SW 1271 (cell line): ENCODE results near the gene CNTN1.

ENCODE experiments used
- DNase-seq, 2 experiments: peaks; one replicate each; lab custom pipeline; 2025; lab: John Stamatoyannopoulos, UW

Gene CNTN1

DNA sequence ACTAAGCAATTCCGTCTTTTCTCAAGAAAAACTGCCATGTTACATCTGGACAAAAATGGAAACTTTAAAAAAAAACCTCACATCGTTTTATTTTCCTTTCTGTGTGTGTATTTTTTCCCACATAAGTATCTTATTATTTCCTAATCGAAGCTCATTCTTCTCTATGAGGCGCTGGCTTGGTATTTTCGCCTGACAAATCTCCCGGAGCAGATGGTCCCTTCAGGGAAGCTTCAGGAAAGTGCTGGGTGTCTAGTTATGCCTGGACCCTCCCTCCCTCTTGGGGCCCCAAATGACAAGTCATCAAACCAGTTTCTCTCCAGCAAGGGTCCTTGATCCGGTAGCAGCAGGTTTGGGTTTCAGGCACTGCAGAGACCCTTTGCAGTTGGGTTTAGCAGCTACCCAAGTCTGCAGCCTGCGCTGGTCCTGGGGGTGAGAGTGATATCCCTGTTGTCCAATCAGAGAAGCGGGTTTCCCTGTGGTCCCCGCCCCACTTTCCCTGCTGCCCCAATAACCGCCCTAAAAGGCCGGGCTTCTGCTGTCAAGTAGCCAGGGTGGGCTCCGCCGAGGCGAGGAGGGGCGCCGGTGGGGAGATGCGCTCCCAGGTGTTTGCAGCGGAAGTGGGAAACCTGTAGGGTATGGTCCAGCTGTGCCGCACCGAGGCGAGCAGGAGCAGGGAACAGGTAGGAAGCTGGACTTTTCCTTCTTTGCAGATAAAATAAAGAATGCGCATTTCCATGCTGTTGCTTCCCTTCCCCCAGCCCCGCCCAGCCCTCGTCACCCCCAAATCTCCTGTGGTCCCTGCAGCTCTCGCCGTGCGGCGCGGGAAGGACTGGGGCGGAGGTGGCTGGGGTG is at the start of gene CNTN1:
Gene CNTN1 (plus strand): TSS at position 527 of the 852 bp plus-strand sequence.
- no peak for DNase-seq

DNA sequence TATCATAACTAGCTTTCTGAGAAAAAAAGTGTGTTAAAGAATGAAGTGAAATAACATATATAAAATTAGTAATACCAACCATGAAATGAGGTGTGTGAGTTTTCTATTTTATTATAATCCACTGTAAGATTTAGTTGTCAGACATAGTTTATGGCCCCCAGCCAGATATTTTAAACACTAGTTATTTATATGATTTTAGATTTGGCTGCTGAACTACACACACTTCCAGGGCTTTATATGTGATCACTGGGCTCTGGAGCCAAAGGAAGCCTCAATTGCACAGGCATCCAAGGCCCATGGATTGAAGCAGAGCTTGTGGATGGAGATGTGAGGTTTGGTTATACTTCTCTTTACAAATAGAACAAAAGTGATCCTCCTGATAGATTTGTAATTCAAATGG is 48.7 kb upstream of the CNTN1 start:
- no peak for DNase-seq

DNA sequence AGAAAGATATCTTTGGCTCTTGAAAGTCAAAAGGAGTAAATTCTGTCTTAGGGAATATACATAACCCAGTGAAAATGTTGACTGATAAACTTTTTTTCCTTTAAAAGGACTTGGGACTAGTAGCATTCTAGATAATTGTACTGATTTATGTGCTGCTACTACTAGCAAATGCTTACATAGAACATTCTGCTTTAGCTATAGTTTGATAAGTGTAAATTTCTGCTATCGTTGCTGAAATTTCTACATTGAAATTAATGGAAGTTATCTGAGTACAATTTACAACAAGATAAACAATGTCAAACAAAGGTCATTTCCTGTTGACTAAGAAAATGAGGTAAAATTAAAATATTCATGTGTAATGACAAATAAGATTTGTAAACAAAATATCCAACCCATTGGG is 48.3 kb upstream of the CNTN1 start:
- no peak for DNase-seq

DNA sequence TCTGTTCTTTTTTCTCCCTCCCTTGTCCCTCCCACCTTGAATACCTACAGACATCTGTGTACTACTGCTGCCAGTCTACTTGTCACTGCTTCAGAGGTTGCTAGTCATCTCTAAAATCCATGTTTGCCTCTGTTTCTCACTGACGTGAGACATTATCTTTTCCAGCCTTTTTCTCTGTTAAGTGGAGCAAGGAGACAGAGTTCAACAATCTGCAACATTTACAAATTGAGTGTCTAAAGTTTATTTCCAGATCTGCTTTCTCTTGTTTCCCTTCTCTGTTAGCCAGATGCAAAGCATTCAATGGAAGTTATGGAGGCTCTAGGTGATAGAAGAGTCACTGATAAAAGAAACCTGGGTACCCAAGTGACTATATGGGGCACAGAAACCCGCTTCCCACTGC is 47.5 kb upstream of the CNTN1 start:
- no peak for DNase-seq

DNA sequence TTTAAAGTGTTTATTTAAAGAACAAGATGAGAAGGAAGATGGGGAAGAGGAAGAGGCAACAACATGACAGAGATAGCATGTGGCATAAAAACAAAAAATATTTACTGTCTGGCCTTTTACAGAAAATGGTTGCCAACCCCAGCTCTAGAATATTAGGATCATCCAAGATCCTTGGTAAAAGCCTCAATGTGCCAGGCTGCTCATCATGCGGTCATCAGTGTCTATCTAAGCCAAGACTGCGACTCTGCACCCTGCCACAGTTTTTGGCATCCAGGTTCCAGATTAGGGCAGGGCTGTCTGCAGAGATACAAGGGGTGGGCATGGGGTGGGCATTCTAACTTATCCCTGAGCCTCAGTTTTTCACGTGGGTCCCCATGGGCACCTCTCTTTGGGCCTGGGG is 46.9 kb upstream of the CNTN1 start:
- no peak for DNase-seq

DNA sequence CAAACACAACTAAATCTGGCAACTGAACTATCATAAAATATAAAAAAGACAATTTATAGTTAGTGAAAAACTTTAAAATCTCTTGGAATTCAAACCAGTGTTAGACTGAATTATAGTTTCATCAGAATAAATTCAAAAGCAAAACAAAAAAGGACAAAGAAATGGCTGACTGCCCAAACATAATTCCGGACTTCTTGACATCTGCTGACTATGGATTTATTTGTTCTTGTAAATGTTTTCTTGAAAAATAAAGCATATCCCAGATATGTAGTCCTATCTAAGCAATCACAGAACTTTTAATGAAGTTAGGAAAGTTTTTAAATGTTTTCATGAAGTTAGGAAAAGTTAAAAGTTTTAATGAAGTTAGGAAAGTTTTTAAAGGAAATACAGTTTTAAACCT is 45.8 kb upstream of the CNTN1 start:
- DNase-seq, result no peak

DNA sequence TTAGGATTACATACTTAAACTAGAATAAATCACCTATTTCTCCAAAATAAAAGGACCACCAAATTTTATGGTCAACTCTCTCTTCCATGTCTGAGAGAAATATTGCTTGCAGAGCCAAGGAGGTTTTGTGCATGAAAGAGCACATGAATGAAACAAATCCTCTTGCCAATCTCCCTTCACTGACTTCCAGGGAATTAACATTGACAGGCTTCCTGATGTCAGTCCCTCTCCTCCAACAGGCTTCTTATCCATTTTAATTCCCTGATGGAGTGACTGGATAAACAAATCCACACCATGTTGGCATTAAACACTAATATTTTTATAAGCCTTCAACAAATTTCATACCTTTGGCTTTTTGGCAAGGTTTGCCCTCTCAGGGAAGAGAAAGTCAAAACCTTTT is 45.3 kb upstream of the CNTN1 start:
- DNase-seq, result no peak

DNA sequence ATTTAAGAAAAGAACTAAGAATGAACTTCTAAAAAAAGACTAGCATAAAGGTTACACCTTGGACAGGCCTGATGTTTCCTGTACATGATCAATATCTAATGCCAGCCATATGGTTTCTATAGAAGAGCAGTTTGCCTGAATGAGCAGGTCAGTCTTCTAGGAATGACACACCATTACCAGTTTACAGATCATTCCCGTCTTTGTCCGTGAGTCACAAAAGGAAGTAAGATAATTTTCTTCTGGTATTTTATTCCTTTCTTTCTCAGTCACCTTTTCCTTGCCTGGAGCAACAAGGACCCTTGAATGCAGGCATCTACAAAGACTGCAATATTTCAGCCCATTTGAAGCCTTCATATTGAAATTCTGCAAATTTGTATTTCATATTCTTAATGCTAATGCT is 44.6 kb upstream of the CNTN1 start:
- DNase-seq, result no peak

DNA sequence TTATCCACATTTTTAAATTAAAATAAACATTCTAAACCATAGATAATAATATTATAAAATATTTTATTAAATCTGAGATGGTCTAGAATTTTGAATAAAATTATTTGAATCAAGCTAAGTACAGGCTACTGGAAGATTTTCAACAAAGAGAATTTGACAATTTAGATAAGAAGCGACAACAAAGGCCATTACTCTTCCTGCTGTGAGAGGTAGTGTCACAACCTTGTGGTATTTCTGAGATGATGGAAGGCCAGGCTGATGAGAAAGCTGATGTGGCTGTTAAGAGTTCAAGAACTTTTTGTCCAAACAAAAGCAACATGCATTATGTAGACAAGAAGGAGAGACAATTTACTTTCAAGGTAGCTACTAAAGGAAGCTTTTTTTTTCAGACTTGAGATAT is 43.7 kb upstream of the CNTN1 start:
- no peak for DNase-seq

DNA sequence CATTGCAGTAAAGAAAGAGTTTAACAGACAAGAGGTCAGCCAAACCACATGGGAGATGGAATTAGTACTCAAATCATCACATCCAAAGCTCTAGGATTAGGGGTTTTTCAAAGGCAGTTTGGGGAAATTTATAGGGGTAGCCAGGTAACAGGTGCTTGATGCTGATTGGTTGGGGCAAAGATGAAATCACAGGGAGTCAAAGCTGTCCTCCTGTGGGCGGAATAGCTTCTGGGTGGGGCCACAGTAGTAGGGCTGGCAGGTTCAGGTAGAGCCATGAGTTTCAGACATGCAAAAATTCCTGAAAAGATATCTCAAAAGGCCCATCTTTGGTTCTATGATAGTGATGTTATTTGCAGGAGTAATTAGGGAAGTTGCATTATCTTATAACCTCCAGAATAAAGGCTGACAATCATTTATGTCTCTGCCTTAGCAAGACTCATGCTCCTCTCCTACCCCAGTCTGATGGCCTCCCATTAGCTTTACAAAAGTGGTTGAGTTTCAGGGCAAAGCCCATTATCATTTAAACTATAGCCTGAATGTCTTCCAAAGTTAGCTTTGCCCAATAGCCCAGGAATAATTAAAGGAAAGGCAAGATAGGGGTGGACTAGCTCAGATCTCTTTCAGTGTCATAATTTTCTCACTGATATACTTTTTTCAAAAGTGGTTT is 42.1 kb upstream of the CNTN1 start:
- DNase-seq, result no peak

DNA sequence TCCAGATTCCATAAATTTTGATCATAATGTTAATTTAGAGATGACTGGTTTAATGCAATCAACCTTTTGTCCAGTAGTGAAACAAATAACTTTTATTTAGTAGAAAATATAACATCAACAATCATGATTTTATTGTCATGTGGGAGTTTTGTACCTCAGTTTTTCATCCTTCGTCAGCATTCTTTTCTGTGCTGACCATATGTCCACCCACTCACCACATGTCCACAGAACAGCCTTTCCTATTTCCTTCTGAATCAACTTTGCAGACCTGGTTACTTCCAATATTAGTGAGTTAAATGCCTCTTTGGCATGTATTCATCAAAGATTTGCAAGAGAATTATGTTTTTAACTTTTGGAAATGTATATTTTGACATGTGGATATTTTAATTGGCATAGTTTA is 36.8 kb upstream of the CNTN1 start:
- no peak for DNase-seq

DNA sequence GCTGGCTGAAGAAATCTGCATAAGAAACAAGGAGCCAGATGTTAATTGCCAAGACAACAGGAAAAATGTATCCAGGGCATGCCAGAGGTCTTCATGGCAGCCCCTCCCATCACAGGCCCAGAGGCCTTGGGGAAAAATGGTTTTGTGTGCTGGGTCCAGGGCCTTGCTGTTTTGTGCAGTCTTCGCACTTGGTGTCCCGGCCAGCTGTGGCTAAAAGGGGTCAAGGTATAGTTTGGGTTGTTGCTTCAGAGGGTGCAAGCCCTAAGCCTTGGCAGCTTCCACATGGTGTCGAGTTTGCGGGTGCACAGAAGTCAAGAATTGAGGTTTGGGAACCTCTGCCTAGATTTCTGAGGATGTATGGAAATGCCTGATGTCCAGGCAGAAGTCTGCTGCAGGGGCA is 29.9 kb upstream of the CNTN1 start:
- no peak for DNase-seq

DNA sequence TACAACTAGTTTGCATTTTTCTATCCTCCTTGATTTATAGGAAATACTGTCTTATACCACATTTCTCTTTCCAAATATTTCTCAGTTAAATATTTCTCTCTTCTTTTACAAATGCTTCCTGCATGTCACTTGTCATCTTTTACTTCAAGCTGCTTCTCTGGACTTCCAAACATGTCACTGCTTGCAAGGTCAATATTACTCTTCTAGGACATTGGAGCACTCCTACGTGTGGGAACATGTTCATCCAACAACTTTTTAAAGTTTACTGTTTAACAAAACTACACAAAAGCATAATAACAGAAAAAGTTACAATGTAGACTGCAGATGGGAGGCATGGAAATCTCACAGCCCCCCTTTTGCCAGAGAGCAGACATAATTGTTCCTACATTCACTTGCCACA is 28.5 kb upstream of the CNTN1 start:
- DNase-seq, result no peak

DNA sequence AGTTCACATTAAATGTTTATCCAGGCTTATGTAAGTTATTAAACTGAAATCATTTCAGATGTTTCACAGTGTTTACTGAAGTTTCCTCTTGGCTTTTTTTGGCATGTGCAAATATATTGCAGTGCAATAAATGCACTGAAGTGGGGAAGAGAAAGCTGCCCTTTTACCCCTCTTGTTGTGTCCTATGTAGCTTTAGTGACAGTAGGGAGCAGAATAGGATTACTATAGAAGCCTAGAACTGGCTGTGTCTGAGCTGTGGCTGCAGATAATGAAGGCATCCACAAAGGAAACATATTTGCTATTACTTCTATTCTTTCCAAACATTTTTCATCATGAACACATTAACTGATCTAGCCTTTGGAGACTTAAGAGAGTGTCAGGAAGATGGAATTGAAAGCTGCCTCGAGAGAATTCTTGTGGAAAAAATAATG is 24.1 kb upstream of the CNTN1 start:
- DNase-seq, result no peak

DNA sequence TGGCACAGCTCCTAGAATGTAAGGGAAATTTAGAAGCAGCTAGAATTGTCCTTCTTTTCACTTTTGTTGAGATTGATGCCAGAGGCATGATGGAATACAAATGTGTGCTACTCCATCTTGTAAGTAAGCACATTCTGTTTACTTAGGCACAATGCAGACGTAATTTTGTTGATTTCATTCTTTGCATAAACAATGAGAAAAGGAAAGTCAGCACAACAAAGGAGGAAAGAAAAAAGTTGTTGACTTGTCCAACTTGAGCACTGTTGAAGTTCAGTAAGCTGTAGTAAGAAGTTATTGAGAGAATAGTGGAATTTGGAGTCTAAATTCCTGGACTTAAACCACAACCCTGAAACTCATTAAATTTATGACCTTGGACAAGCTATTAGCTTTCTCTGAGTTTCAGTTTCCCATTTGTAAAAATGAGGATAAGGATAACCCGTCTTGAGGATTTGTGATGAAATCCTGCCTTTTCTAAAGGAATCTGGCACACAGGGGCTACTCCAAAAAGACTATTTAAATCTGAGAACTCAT is 19.4 kb upstream of the CNTN1 start:
- DNase-seq, result no peak

DNA sequence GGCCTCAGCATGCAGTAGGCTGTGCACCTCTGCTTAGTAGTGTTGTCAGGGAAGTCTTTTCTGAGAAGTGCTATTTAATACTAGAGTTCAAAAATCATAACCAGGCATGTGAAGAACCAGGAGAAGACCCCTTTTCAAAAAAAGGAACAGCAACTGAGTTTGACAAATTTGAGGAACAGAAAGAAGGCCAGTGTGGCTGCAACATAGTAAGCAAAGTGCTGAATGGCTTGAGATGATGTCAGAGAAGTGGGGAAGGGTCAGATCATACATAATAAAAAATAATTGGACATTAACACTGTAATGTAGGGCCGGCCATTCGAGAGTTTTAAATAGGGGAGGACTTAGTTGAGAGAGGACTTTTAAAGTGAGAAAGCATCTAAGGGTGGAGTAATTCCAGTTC is 11.1 kb upstream of the CNTN1 start:
- no peak for DNase-seq

DNA sequence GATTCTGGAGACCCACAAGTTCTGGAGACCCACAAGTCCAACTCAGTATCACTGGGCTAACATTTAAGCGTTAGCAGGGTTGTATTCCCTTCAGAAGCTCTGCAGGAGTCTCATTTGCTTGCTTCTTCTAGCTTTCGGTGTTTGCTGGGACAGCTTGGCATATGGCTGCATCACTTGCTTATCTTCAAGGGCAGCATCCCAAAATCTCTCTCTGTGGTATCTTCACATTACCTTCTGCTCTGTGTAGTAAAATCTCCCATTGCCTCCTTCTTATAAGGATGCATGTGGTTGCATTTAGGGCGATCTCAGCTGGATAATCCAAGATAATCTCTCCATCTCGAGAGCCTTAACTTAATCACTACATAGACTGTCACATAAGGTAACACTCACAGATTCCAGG is 7.3 kb upstream of the CNTN1 start:
- DNase-seq, result no peak

DNA sequence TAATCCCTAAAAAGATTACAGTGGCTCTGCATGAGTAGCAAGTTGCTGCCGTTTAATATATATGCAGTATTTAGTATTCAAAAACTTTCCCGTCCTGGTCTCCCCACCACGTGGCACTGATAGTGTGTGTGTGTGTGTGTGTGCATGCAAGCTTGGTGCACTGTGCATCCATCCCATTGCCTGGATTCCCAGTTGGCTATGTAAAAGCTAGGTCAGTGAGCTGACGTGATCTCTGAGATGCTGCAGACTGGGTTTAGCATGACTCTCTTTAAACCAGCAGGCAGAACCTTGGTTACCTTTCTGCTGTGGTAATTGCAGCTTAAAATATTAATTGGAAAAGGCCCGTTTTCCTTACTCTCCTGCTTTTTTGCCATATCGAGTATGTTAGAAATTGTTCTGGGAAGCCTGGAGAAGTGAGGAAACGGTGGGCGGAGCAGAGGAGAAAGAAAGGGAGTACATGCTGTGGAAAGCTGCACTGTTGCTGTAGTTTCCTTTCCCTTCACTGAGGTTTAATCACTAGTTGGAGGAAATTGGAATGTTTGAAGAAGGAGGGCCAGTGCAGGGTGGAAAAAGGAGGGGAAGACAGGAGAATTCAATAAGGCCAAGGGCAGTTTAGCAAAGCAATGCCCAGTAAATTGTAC is 4.0 kb upstream of the CNTN1 start:
- no peak for DNase-seq

DNA sequence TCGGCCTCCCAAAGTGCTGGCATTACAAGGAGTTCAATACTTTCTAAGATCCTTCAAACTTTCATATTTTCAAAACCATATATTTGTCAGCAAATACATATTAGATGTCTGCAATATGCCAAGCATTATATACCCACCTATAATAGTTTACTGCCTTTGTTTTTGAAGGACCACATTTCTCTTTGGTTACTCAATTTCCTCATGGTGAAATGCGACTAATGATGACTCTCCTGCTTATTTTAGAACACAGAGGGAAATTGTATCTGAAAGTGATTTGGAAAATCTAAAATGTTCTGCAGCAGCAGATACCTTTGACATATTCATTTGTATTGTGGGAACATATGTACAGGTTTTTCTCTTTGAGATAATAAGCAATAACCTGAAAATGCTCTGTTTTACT is 2.7 kb upstream of the CNTN1 start:
- DNase-seq, result no peak

DNA sequence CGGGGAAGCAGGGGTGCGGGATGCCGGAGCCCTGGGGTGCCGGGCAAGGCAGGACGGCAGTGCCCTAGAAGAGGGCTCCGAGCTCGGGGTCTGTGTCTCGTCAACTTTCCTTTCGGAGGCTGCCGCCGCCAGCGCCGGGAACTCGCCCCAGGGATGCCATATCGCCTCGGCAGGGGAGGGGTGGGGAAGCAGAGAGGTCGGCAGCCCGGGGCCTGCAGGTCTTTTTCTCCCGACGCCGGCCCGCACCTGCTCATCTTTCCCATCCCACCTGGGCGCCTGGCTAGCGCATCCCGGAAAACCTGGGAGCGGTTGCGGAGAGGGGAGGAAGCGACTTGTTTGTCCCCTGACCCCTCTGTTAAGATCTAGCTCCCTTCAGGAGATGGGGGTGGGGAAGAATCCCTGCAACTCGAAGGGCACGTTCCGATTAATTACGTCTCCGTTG is 547 bp downstream of the CNTN1 start:
- no peak for DNase-seq

DNA sequence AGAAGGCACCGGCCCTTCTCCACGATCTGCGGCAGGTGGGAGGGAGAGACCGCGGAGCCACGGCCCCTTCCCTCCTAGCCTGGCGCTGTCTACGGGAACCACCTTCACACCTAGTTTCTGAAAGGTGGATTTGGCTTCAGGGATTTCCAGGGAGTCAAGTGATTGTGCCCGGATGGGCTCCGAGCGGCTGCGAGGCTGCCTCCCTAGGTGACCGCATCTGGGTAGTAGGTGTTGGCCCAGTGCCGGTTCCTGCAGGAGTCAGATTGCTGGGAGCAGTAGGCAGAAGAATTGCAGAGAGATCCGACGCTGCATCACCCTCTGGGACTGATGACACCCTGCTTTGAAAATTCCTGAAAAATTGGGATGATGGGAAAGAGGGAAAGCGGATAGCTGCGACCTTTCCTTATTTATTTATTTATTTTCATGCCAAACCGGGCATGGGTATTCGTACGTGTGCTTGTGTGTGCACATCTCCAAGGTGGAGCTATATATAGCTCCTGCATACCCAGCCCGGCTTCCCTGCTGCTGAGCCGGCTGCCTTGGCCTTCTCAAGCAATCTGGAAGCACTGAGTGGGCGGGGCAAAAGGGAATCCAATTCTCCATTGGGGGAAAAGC is 1.1 kb downstream of the CNTN1 start:
- DNase-seq, result no peak

DNA sequence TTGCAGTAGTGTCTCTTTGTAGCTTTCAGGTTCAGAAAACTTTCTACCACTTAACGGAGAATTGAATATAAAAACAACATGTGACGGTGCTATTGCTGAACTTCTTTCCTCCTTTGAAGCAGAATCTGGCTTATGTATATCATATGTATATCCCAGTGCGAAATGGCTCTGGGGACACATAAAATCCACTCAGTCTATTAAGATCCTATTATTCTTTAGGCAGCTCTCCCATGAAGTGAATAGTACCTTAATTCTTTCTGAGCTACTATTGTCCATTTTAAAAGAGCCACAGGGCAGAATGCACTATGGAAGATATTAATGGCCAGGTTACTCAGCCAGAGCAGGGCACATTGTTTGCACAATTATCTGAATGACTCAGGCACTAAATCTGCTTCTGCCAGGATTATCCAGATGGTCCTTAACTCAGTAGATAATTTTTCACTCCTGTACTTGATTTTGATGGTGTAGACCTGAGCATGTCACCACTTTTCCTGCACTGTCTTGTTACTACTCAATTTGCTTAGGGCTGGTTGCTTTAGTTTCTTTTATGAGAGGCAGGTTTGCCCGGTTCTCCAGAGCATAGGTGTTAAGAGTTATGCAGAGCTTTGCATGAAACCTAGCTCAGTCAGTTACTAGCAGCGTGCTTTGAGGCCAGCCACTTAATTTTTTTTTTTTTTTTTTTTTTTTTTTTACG is 5.5 kb downstream of the CNTN1 start:
- no peak for DNase-seq
